AG09319 (cell line): ENCODE data around the gene MTFR1L.
A peak's percentile ranks its signal among the peaks of the same experiment; 100 is the strongest.

Experiments used
- DNase-seq: peaks from one replicate; pipeline ENCODE4 v3.0.0-alpha.2; 2010; ENCODE audit warnings: low read depth; ENCODE audit errors: extremely low read depth
- TF ChIP-seq, protein P1 (sequence below): IDR thresholded peaks from 2 replicates; pipeline ENCODE4 v1.5.1; 2011; ENCODE audit warnings: low read depth, mild to moderate bottlenecking, inconsistent platforms, low read length, moderate library complexity

Gene MTFR1L

GRCh38 chr1:25873120-25873519 lies 53.4 kb downstream of the MTFR1L start:
- no peak for DNase-seq
- TF ChIP-seq, protein P1, sequence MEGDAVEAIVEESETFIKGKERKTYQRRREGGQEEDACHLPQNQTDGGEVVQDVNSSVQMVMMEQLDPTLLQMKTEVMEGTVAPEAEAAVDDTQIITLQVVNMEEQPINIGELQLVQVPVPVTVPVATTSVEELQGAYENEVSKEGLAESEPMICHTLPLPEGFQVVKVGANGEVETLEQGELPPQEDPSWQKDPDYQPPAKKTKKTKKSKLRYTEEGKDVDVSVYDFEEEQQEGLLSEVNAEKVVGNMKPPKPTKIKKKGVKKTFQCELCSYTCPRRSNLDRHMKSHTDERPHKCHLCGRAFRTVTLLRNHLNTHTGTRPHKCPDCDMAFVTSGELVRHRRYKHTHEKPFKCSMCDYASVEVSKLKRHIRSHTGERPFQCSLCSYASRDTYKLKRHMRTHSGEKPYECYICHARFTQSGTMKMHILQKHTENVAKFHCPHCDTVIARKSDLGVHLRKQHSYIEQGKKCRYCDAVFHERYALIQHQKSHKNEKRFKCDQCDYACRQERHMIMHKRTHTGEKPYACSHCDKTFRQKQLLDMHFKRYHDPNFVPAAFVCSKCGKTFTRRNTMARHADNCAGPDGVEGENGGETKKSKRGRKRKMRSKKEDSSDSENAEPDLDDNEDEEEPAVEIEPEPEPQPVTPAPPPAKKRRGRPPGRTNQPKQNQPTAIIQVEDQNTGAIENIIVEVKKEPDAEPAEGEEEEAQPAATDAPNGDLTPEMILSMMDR = no peak

GRCh38 chr1:25874209-25874608 lies 54.5 kb downstream of the MTFR1L start:
- TF ChIP-seq, protein P1 = no peak
- no peak for DNase-seq

DNA sequence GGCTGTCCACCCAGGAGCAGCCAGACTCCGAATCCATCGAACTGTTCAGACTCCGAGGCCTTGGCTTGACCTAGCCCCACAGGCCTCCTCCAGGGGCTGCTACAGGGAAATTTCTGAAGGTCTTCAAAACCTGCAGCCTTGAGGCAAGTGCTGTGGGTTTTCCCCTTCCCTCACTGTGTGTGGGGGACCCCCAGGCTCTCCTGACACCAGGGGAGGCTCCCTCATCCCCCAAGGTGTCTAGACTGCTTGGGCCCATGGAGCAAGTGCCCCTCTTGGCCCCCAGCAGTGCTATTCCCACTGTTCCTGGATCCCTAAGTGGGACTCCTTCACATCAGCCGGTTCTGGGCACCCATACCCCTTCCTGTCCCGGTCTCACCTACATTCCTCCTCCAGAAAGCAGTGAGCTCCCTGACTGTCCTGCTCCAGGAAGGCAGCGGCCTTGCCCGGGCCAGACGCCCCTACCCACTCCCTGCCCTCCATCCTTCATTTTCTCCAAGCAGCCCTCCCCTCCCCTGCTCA lies 54.9 kb downstream of the MTFR1L start:
- TF ChIP-seq, protein P1 = no peak
- DNase-seq = no peak

DNA sequence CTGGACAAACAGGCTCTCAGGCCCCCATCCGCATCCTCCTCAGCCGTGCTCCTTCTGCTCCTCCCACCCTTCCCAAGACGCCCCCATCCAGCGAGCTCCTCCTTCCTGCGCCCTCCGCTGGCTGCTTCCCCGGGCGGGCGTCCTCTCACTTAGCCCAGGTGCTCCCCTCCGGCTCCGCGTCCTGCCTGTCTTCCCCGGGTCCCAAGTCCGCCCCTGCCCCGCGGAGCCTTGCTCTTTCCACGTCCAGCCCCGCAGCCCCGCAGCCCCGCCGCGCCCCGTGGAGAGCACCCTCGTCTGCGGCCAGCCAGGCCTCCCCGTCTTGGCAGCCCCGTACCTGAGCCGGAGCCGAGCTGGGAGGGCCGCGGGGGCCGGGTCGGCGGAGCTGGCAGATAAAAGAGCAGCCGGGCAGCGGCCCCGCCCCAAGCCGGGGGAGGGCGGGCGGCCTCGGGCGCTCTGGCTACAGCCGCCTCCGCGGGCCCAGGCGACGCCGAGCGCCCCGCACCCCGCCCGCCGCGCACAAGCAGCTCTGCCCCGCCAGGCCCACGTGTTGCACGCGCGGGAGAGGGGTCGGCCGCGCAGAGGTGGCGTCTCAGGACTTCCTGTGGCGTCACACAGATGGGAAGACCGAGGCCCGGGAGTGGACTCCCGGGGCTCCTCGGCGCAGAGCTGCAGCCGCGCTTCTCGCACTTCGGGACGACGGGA lies 55.6 kb downstream of the MTFR1L start, which contains the start of gene PAQR7:
PAQR7 (minus strand) TSS at position 555 of the 702 bp plus-strand sequence. CDS start 11,869 bp downstream, outside the sequence.
- DNase-seq = peak; percentile 43
- TF ChIP-seq, protein P1 = peak; percentile 13

DNA sequence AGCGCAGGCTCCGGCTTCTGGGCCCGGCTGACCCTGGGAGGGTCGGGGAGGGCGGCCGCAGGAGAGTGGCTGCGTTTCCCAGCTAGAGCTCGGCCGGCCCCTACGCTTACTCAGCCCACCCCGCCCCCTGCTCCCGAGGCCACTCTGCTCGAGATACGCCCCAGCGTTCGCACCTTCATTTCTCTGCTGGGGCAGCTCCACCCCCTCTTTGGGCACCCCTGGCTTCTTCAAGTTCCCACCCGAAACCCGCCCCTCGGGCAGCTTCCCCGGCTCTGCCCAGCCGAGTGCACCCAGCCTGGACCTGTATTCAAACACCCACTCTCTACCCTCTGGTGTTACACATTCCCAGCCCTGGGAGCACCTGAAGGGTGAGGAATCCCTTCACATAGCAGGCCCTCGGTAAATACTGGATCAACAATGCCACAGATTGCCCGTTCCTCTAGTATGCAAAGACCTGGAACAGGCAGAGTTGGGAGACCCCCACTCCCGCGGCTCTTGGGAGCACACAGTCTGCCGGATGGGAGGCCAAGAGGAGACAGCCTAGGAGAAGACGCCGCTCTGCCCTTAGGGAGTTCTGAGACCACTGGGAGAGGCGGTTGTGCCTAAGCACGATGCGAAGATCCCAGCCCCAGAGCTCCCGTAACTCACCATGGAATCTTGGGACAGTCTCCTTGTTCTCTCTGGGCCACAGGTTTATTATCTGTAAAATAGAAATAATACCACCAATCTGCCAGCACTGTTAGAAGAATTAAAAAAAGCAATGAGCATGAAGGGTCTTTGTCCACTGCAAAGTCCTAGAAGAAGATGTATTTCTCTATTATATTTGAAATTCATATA lies 56.3 kb downstream of the MTFR1L start:
- TF ChIP-seq, protein P1 = no peak
- DNase-seq = no peak

DNA sequence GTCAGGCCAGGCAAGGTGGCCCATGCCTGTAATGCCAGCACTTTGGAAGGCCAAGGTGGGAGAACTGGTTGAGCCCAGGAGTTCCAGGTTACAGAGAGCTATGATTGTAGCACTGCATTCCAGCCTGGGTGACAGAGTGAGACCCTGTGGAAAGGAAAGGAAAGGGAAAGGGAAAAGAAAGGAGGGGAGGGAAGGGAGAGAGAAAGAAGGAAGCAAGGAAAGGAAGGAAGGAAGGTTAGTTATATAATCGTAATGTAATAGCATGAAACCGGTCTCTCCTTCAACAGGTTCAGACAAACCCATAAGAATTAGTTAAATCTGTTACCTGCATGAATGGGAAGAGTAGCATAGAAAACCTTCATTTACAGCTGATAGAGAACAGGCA lies 56.9 kb downstream of the MTFR1L start:
- TF ChIP-seq, protein P1 = no peak

DNA sequence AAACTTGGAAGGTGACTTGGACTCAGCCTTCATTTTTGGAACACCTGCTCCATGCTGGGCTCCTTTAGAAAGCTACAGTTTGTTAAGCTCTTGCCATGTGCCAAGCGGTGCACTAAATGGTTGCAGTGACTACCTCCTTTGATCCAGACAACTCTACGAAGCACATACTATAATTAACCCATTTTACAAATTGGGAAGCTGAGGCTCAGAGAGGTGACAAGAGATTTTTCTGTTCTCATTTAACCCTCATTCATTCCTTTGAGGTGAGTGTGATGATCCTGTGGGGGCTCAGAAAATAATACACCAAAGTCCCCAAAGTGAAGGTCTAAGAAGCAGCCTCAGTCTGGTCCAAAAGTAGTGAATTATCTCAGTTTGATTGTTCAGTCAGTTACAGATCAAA lies 57.4 kb downstream of the MTFR1L start:
- DNase-seq = no peak
- TF ChIP-seq, protein P1 = no peak

More for the DNA sequence above, 56.9 kb downstream of the MTFR1L start:
- DNase-seq = no peak
